Prostate gland (tissue), 1 donor: ENCODE results near the gene PBRM1.

Source experiments
- POLR2A ChIP-seq: fragments of 450-650 bp; IDR thresholded peaks from one replicate; pipeline ENCODE4 v1.6.1; 2016; ENCODE audit warnings: antibody characterized with exemption, mild to moderate bottlenecking
- POLR2AphosphoS5 ChIP-seq: sonication (generic); formaldehyde crosslinking; IDR thresholded peaks from one replicate; pipeline ENCODE4 v1.6.1; 2017; ENCODE audit warnings: antibody characterized with exemption

DNA sequence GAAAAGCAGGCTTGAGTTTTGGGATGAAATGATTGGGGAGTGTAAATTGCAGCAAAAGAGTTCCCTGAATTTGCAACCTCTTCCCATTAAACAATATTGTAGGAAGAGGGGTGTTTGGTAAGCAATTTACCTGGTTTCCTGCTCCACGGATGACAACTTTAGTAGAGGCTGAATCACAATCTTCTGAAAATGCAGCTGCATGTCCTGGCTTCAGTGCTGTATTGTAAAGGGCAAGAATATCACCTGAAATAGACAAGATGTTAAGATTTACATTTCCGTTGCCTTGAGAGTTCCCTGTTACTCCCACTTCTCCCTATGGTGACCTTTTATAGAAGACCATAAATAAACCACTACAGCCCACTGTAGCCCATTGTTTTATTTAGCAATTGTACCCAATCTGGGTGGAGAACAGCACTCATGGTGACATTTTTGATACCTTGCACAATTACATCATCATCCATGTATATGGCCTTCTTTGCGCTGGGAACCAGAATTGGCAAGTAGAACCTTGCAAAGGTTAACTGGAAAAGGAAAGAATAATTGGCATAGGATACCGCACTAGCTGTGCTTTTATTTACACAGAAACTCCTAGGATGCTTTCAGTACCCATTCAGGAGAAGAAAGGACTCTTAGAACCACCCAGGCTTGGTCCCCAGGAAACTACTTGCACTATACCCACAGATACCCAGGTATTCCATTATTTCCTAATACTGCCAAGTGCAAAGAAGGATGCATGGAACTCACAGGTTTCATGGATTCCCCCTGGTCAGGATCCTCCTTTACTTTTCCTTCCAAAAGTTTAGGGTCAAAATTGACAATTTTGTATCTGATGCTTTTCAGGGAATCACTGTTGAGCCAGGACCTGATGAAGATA, 10.3 kb upstream of the PBRM1 start:
- TF ChIP-seq POLR2A: no peak
- TF ChIP-seq POLR2AphosphoS5: no peak
